Right cardiac atrium (tissue), 5 donors: ENCODE data around the gene USE1. TPM values are rescaled to one million over a fixed set of nuclear protein-coding genes. Genes with fewer than 3 reads are reported as not detected.

Source experiments
- ATAC-seq, 2 donors: fragments of 200-7000 bp; cut with Tn5 transposase; one replicate each; pipeline versions ENCODE4 v1.8.0 to v1.9.1; 2020; ENCODE audit warnings: moderate library complexity in 2 of 2, mild to moderate bottlenecking in 1 of 2
- DNase-seq, 3 donors: peaks; one replicate each; pipeline ENCODE4 v3.0.0-alpha.2; 2020
- H3K27ac ChIP-seq: one replicate; pipeline ENCODE4 v1.5.1; 2013; ENCODE audit warnings: mild to moderate bottlenecking, low read length, control low read depth, moderate library complexity
- H3K27me3 ChIP-seq: one replicate; pipeline ENCODE4 v1.6.1; 2013; ENCODE audit not compliant: control insufficient read depth, insufficient read depth
- H3K4me1 ChIP-seq: one replicate; pipeline ENCODE4 v1.6.1; 2013; ENCODE audit warnings: low read length; ENCODE audit not compliant: control insufficient read depth, insufficient read depth
- H3K4me3 ChIP-seq: one replicate; pipeline ENCODE4 v1.5.1; 2013; ENCODE audit warnings: low read length, control low read depth
- H3K9me3 ChIP-seq: one replicate; pipeline ENCODE4 v1.6.1; 2013; ENCODE audit warnings: low read length; ENCODE audit not compliant: control insufficient read depth
- WGBS: extraction: QIAGEN DNeasy Blood & Tissue Kit; methylation state at CpG from one replicate; pipeline ENCODE4 v1.1.7; 2013; 5-methylcytosine and 5-hydroxymethylcytosine counted together
- intact Hi-C, 4 donors: fragments of 100-400 bp; cut with DNase I; formaldehyde crosslinking; loops; one replicate each; pipeline versions ENCODE4 v1.11.0 to v1.14.0; 2022 to 2023
- polyA plus RNA-seq: library from polyadenylated mRNA; stranded (reverse); fragments of 200-250 nt; gene quantifications from one replicate; pipeline ENCODE4 v1.2.3, GENCODE V29; 2013
- total RNA-seq, 4 donors: library from RNA; stranded (reverse); fragmentation: NEBNext Ultra II Directional; extraction: Animal tissue kit (Norgen Biotek cat#: 25700); gene quantifications; one replicate each; pipeline ENCODE4 v1.2.1, GENCODE V29; 2021
- donor health status: healthy with polysubstance abuse.
- donor health status: DM: no; HTN: yes; CAD: no.
- donor health status: DM: no; HTN: no; CAD: no.
- donor health status: DM: no; HTN: yes; CAD: no; lungs with severe emphysema.
- donor health status: DM: yes; HTN: yes; CAD: no.

Gene USE1
- total and polyA plus RNA-seq, 5 donors, result 19.6 to 49.7 (median 27.9) TPM

DNA sequence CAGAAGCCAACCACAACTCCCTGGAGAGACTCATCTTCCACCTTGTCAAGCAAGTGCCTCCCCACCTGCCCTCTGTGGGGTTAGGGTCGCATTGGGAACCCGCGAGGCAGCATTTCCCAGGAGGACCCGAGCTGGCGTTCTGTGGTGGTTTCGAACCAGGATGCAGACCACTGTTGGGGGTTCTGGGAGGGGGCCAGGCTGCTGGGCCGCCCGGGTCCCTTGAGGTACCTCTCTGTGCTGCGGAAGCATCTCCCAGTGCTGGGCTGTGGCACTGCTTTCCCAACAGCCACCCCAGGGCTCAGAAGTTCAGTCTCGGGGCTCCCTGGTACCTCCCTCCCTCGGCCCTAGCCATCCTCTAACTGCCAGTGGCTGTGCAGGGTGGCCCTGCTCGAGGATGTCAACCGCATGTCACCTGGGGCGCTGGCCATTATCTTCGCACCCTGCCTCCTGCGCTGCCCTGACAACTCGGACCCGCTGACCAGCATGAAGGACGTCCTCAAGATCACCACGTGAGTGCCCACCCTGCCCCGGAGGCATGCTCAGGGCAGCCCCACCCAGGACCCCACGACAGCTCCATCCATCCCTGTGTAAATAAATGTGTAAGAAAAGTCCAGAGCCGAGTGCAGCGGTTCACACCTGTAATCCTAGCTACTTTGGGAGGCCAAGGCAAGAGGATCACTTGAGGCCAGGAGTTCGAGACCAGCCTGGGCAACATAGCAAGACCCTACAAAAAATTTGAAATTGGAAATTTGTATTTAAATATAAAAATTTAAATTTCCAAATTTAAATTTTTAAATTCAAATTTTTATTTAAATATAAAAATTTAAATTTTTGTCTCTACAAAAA lies 8.2 kb upstream of the USE1 start:
- no peak for ATAC-seq
- H3K4me3 ChIP-seq, result no peak overlapping the region
- intact Hi-C loops, result loop anchor here in 2 of 4 donors (5.0 kb wide), 1 partner anchor 75 kb away; the partner anchor contains the start of gene ANKLE1 (in 2 of the 2)
- WGBS, result 93% methylated on average over 25 of the region's 25 CpGs
- H3K4me1 ChIP-seq, result no peaks in the 10 kb centered on the region
- H3K27ac ChIP-seq, result no peak overlapping the region
- H3K27me3 ChIP-seq, result no peaks in the 10 kb centered on the region
- DNase-seq, result no peak
- H3K9me3 ChIP-seq, result no peaks in the 10 kb centered on the region

DNA sequence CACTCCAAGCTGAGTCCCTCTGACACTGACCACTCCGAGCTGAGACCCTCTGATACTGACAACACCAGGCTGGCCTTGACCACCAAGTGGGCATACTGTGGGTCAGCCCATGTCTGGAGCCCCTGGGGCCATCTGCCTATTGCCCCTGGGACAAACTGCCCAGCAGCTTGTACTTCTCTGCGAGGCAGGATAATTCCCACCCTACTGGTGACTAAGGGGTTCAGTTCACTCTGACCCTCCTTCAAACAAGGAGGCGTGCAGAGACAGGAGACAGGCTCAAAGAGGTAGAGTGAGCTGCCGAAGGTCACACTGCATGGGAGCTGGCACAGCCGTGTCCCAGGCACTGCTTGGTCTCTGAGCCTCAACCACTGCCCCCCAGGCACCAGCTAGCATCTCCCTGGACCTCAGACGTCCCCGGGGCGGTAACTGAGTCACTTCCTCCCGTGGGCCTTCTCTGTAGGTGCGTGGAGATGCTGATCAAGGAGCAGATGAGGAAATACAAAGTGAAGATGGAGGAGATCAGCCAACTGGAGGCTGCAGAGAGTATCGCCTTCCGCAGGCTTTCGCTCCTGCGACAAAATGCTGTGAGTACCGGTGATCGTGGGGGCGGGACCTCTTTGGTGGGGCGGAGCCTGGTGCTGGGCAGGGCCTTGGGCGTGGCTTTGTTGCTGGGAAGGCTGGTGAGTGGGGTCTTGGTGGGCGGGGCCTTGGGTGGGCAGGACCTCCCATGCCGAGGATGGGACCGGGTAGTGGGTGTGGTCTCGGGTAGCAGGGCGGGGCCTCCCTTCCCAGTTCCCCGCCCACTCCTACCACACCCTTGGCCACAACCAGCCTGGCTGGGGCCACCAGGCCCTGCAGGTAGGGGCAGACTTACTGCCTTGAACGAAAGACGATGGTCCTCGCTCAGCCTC lies 5.8 kb upstream of the USE1 start:
- ATAC-seq, result peak in 1 of 2 donors; percentile 16

DNA sequence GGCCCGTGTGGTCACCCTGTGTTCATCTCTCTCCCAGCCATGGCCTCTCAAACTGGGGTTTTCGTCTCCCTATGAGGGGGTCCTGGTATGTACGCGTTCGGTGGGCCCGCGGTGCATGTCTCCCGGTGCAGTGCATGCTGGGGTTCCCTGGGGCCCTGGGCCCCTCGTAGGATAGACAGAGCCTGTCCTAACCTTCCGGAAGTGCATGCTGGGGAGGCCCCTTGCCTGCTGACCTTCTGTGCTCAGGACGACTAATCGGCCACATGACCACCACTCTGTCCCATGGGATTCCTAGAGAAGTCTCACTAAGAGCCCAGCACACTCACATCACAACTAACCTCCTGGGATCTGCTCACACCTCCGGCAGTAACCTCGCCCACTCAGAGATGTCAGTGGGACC lies 4.9 kb upstream of the USE1 start:
- no peaks in the 10 kb centered on the region for H3K27me3 ChIP-seq
- intact Hi-C loops, result loop anchor here in 1 of 4 donors (10.0 kb wide), 1 partner anchor 75 kb away; the partner anchor contains the start of gene ANKLE1
- H3K27ac ChIP-seq, result no peak overlapping the region
- peak in 1 of 3 donors; percentile 54 for DNase-seq
- ATAC-seq, result no peak
- H3K4me3 ChIP-seq, result no peak overlapping the region
- no peaks in the 10 kb centered on the region for H3K9me3 ChIP-seq
- WGBS, result 88% methylated on average over 14 of the region's 14 CpGs
- H3K4me1 ChIP-seq, result no peaks in the 10 kb centered on the region

More for the DNA sequence above, 5.8 kb upstream of the USE1 start:
- Histone ChIP-seq H3K27me3 (no peaks in the 10 kb centered on the region), H3K4me1 (no peaks in the 10 kb centered on the region), H3K9me3 (no peaks in the 10 kb centered on the region), H3K4me3 (no peak overlapping the region), H3K27ac (no peak overlapping the region)
- WGBS, result 75% methylated on average over 28 of the region's 28 CpGs
- intact Hi-C loops, result loop anchor here in 3 of 4 donors (5.0 to 10.0 kb wide), 2 partner anchors 73 to 75 kb away; partner anchors contain the start of gene ANKLE1 (in 3 of the 3)
- DNase-seq, result peak in 1 of 3 donors; percentile 74

GRCh38 chr19:17211547-17212446 lies 3.4 kb upstream of the USE1 start:
- no peak for ATAC-seq
- Histone ChIP-seq H3K4me3 (no peak overlapping the region), H3K9me3 (no peaks in the 10 kb centered on the region), H3K27ac (no peak overlapping the region), H3K27me3 (no peaks in the 10 kb centered on the region), H3K4me1 (peaks cover 2% of the 10 kb centered on the region)
- peak in 1 of 3 donors; percentile 45 for DNase-seq
- 93% methylated on average over 58 of the region's 58 CpGs for WGBS
- intact Hi-C loops, result loop anchor here in 1 of 4 donors (10.0 kb wide), 1 partner anchor 73 kb away; the partner anchor contains the start of gene ANKLE1

- WGBS, result 84% methylated on average over 5 of the region's 5 CpGs
- intact Hi-C loops, result loop anchor here in 1 of 4 donors (10.0 kb wide), 1 partner anchor 71 kb away; the partner anchor contains the start of gene ANKLE1
- no peak overlapping the region for H3K4me3 ChIP-seq
- no peaks in the 10 kb centered on the region for H3K27me3 ChIP-seq
- H3K4me1 ChIP-seq, result peaks cover 2% of the 10 kb centered on the region
- DNase-seq (no peak), ATAC-seq (no peak)
- no peaks in the 10 kb centered on the region for H3K9me3 ChIP-seq
- no peak overlapping the region for H3K27ac ChIP-seq
Observed at GRCh38 chr19:17213334-17213733, 1.8 kb upstream of the USE1 start.

GRCh38 chr19:17214508-17215126 lies 540 bp upstream of the USE1 start:
- intact Hi-C loops, result loop anchor here in 1 of 4 donors (10.0 kb wide), 1 partner anchor 70 kb away; the partner anchor contains the start of gene ANKLE1
- DNase-seq (peak in 1 of 3 donors; percentile 47), ATAC-seq (no peak)
- Histone ChIP-seq H3K27me3 (no peaks in the 10 kb centered on the region), H3K9me3 (no peaks in the 10 kb centered on the region), H3K4me1 (peaks cover 2% of the 10 kb centered on the region), H3K4me3 (peak overlapping the region; percentile 82), H3K27ac (peak overlapping the region; percentile 99)
- 33% methylated on average over 16 of the region's 16 CpGs for WGBS

- intact Hi-C loops, result loop anchor here in 1 of 4 donors (10.0 kb wide), 1 partner anchor 69 kb away; the partner anchor contains the start of gene ANKLE1
- H3K27ac ChIP-seq, result peak overlapping the region; percentile 32
- no peaks in the 10 kb centered on the region for H3K9me3 ChIP-seq
- peak in 2 of 3 donors; percentile 79 for DNase-seq
- ATAC-seq, result no peak
- no peaks in the 10 kb centered on the region for H3K27me3 ChIP-seq
- H3K4me3 ChIP-seq, result peak overlapping the region; percentile 82
- H3K4me1 ChIP-seq, result peaks cover 2% of the 10 kb centered on the region
- WGBS, result 85% methylated on average over 13 of the region's 13 CpGs
Observed at GRCh38 chr19:17216058-17216670, 1.0 kb downstream of the USE1 start.

- Histone ChIP-seq H3K27ac (no peak overlapping the region), H3K9me3 (no peaks in the 10 kb centered on the region), H3K4me3 (no peak overlapping the region), H3K27me3 (no peaks in the 10 kb centered on the region), H3K4me1 (peaks cover 2% of the 10 kb centered on the region)
- DNase-seq (no peak), ATAC-seq (no peak)
- 97% methylated on average over 8 of the region's 8 CpGs for WGBS
- intact Hi-C loops, result loop anchor here in 1 of 4 donors (10.0 kb wide), 1 partner anchor 66 kb away; the partner anchor contains the start of gene ANKLE1
Observed at GRCh38 chr19:17219286-17219685, 4.1 kb downstream of the USE1 start.

DNA sequence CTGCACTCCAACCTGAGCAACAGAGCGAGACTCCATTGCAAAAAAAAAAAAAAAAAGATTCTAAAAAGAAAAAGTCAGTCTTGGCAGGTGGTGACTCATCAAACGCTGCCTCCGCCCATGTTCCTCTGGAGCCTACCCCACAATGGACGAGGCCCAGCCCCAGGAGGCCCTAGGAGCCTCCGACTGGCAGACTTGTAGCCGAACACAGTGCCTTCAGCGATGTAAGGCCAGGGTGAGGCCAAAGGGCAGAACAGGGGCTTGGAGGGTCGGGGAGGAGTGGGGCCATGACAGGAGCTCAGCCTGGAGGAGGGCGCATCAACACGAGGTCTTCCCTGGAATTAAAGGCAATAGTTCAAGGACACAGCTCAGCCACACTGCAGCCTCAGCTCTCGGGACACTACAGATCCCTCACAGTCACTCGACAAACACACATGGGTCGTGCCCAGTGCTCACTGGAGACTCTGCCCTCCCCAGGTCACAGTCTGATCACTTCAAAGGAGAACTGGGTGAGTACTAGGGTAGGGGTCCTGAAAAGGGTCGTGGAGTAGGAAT lies 5.1 kb downstream of the USE1 start:
- Histone ChIP-seq H3K27me3 (no peaks in the 10 kb centered on the region), H3K9me3 (no peaks in the 10 kb centered on the region), H3K4me1 (peaks cover 2% of the 10 kb centered on the region), H3K27ac (no peak overlapping the region), H3K4me3 (no peak overlapping the region)
- intact Hi-C loops, result no loop called here
- peak; percentile 9 to 62 for ATAC-seq
- WGBS, result 49% methylated on average over 14 of the region's 14 CpGs
- DNase-seq, result peak in 2 of 3 donors; percentile 68 to 76
